GM10266 (cell line): ENCODE results near the gene HCFC1.

Experiments used
- DNase-seq: peaks from one replicate; pipeline ENCODE4 v3.0.0; 2012; ENCODE audit errors: extremely low spot score
- CTCF ChIP-seq: IDR thresholded peaks from 2 replicates; pipeline ENCODE4 v1.5.1; 2012; ENCODE audit warnings: mild to moderate bottlenecking, low read depth; ENCODE audit not compliant: control insufficient read depth, insufficient read depth; ENCODE audit errors: missing control alignments

HCFC1 gene

GRCh38 chrX:154012336-154012991 lies 40.8 kb upstream of the HCFC1 start:
- no peak for TF ChIP-seq CTCF
- no peak for DNase-seq

GRCh38 chrX:154011376-154012335 lies 40.0 kb upstream of the HCFC1 start:
- DNase-seq = no peak
- no peak for TF ChIP-seq CTCF

- TF ChIP-seq CTCF = no peak
- DNase-seq = no peak
Measured at GRCh38 chrX:154010330-154011087, 38.9 kb upstream of the HCFC1 start.

GRCh38 chrX:154008521-154008920 lies 36.9 kb upstream of the HCFC1 start:
- TF ChIP-seq CTCF = no peak
- DNase-seq = no peak

GRCh38 chrX:154006947-154007346 lies 35.3 kb upstream of the HCFC1 start:
- TF ChIP-seq CTCF = no peak
- no peak for DNase-seq

GRCh38 chrX:154004315-154004714 lies 32.7 kb upstream of the HCFC1 start:
- no peak for TF ChIP-seq CTCF
- no peak for DNase-seq
